Subcutaneous adipose tissue (tissue), 4 donors: Measurements from ENCODE around the gene PANK2. TPM values are rescaled to one million over a fixed set of nuclear protein-coding genes. Genes with fewer than 3 reads are reported as not detected.

Experiments
- CTCF ChIP-seq: fragments of 450-650 bp; IDR thresholded peaks from one replicate; pipeline ENCODE4 v1.5.1; 2016; ENCODE audit warnings: low read depth, mild to moderate bottlenecking, control low read depth, antibody characterized with exemption, moderate library complexity
- total RNA-seq, 4 donors: library from RNA; depleted of rRNA; stranded (reverse); fragments of >200 nt; gene quantifications; one replicate each; pipeline ENCODE4 v1.1.0, GENCODE V29; 2016

The PANK2 gene
- total RNA-seq, 4 donors from 2014 or later: 31.3 to 59.5 (median 47.6) TPM

GRCh38 chr20:3873507-3873906, 15.7 kb upstream of the PANK2 start:
- TF ChIP-seq CTCF: no peak

- TF ChIP-seq CTCF: no peak
Measured at GRCh38 chr20:3874194-3874844, 14.9 kb upstream of the PANK2 start.

- no peak for TF ChIP-seq CTCF
Measured at GRCh38 chr20:3875378-3875974, 13.7 kb upstream of the PANK2 start.

GRCh38 chr20:3876000-3876399, 13.2 kb upstream of the PANK2 start:
- no peak for TF ChIP-seq CTCF

GRCh38 chr20:3876676-3877075, 12.5 kb upstream of the PANK2 start:
- TF ChIP-seq CTCF: no peak

- no peak for TF ChIP-seq CTCF
Measured at GRCh38 chr20:3885715-3886114, 3.5 kb upstream of the PANK2 start.

- no peak for TF ChIP-seq CTCF
Measured at GRCh38 chr20:3887876-3888620, 1.1 kb upstream of the PANK2 start.
